H1 (cell line): ENCODE measurements around the gene DPF3. TPM values are rescaled to one million over a fixed set of nuclear protein-coding genes. Genes with fewer than 3 reads are reported as not detected.

ENCODE experiments used
- CTCF ChIA-PET: fragments of 300-600 bp; sonication (Branson Sonifier 250); formaldehyde crosslinking; loops from one replicate; lab custom pipeline; 2021; ENCODE audit not compliant: partially characterized antibody; lab: Charles Lee
- POLR2A ChIA-PET: fragments of 300-600 bp; sonication (Branson Sonifier 250); formaldehyde crosslinking; loops from one replicate; lab custom pipeline; 2021; ENCODE audit warnings: inconsistent platforms; ENCODE audit not compliant: partially characterized antibody; lab: Charles Lee
- DNase-seq, 2 experiments: peaks; one replicate each; pipeline versions ENCODE4 v3.0.0 to v3.0.0-alpha.2; 2010 to 2022; ENCODE audit warnings: low spot score in 2 of 2, low read depth in 1 of 2, mixed read lengths in 1 of 2
- FAIRE-seq: peaks from 2 replicates; lab custom pipeline; 2011; peaks lifted over from hg19 to GRCh38; lab: Jason Lieb, UNC
- H2AFZ ChIP-seq: 2 replicates; pipeline ENCODE4 v1.8.1; 2012; ENCODE audit warnings: low read length, inconsistent platforms
- H2AK5ac ChIP-seq: 2 replicates; pipeline ENCODE4 v1.6.1; 2013; ENCODE audit warnings: low read depth, low read length
- H2BK120ac ChIP-seq: replicated peaks from 2 replicates; pipeline ENCODE3; 2013; ENCODE audit warnings: low read depth, low read length, inconsistent platforms
- H2BK12ac ChIP-seq: 2 replicates; pipeline ENCODE4 v1.6.1; 2013; ENCODE audit warnings: low read depth, low read length
- H2BK15ac ChIP-seq: 2 replicates; pipeline ENCODE4 v1.6.1; 2013; ENCODE audit warnings: low read length
- H2BK20ac ChIP-seq: 2 replicates; pipeline ENCODE4 v1.6.1; 2013; ENCODE audit warnings: low read length
- H2BK5ac ChIP-seq: 2 replicates; pipeline ENCODE4 v1.6.1; 2013; ENCODE audit warnings: low read depth, low read length
- H3K14ac ChIP-seq: 2 replicates; pipeline ENCODE4 v1.6.1; 2013; ENCODE audit warnings: inconsistent platforms; ENCODE audit not compliant: insufficient read length
- H3K18ac ChIP-seq: 2 replicates; pipeline ENCODE4 v1.6.1; 2013; ENCODE audit warnings: low read length; ENCODE audit errors: extremely low read depth
- H3K23ac ChIP-seq: 2 replicates; pipeline ENCODE4 v1.6.1; 2013; ENCODE audit warnings: inconsistent platforms; ENCODE audit not compliant: insufficient read length
- H3K23me2 ChIP-seq: 2 replicates; pipeline ENCODE4 v1.6.1; 2013; ENCODE audit warnings: low read depth, low read length
- H3K27ac ChIP-seq: 2 replicates; pipeline ENCODE4 v1.6.1; 2011; ENCODE audit warnings: low read depth, low read length, inconsistent platforms
- H3K27me3 ChIP-seq, 4 experiments: replicated peaks in 1 of 4; 1 replicate in 1 of 4; 2 replicates in 3 of 4; pipeline versions ENCODE4 v1.6.1 to v1.8.1; 2011 to 2013; ENCODE audit warnings: low read length in 3 of 4, mild to moderate bottlenecking in 3 of 4, inconsistent platforms in 2 of 4, mixed read lengths in 2 of 4, moderate library complexity in 1 of 4; ENCODE audit not compliant: control insufficient read depth in 3 of 4, insufficient read depth in 3 of 4; ENCODE audit errors: extremely low read depth in 1 of 4
- H3K36me3 ChIP-seq, 4 experiments: 2 replicates each; pipeline versions ENCODE4 v1.6.1 to v1.8.1; 2011 to 2013; ENCODE audit warnings: mild to moderate bottlenecking in 4 of 4, low read length in 3 of 4, moderate library complexity in 2 of 4, control low read depth in 1 of 4, inconsistent platforms in 1 of 4; ENCODE audit not compliant: insufficient read depth in 4 of 4, control insufficient read depth in 2 of 4
- H3K4ac ChIP-seq: replicated peaks from 2 replicates; pipeline ENCODE3; 2013; ENCODE audit warnings: low read length, low read depth, mixed read lengths, inconsistent platforms; ENCODE audit not compliant: insufficient read length
- H3K4me1 ChIP-seq, 4 experiments: replicated peaks in 1 of 4; 1 replicate in 1 of 4; 2 replicates in 3 of 4; pipeline versions ENCODE4 v1.6.1 to v1.8.1; 2011 to 2013; ENCODE audit warnings: low read length in 3 of 4, inconsistent platforms in 2 of 4, mixed read lengths in 1 of 4; ENCODE audit not compliant: insufficient read depth in 4 of 4, control insufficient read depth in 3 of 4
- H3K4me2 ChIP-seq, 2 experiments: 2 replicates each; pipeline versions ENCODE4 v1.6.1 to v1.8.1; 2011 to 2013; ENCODE audit warnings: low read depth in 2 of 2, low read length in 2 of 2, control low read depth in 1 of 2, inconsistent platforms in 1 of 2, mild to moderate bottlenecking in 1 of 2; ENCODE audit not compliant: insufficient read depth in 1 of 2
- H3K4me3 ChIP-seq, 4 experiments: fragments of 200-600, 300-600 bp in 1 of 4; sonication (generic), shearing (Covaris generic), sonication (Bioruptor Twin) in 1 of 4; 2 replicates each; pipeline versions ENCODE4 v1.5.1 to v1.8.1; 2011 to 2016; ENCODE audit warnings: low read length in 4 of 4, low read depth in 3 of 4, control low read depth in 2 of 4, inconsistent platforms in 2 of 4, mild to moderate bottlenecking in 2 of 4, mixed read lengths in 1 of 4, moderate library complexity in 1 of 4; ENCODE audit not compliant: insufficient read depth in 2 of 4; ENCODE audit errors: extremely low read depth in 1 of 4
- H3K56ac ChIP-seq: replicated peaks from 2 replicates; pipeline ENCODE3; 2013; ENCODE audit warnings: low read depth, mild to moderate bottlenecking, mixed read lengths, low read length, inconsistent platforms; ENCODE audit not compliant: insufficient read length
- H3K79me1 ChIP-seq: 2 replicates; pipeline ENCODE4 v1.6.1; 2013; ENCODE audit warnings: low read depth, low read length, control low read depth
- H3K79me2 ChIP-seq, 2 experiments: 2 replicates each; pipeline versions ENCODE4 v1.6.1 to v1.8.1; 2012 to 2013; ENCODE audit warnings: low read length in 2 of 2, mild to moderate bottlenecking in 2 of 2, inconsistent platforms in 1 of 2; ENCODE audit not compliant: insufficient read depth in 2 of 2, control insufficient read depth in 1 of 2
- H3K9ac ChIP-seq, 4 experiments: replicated peaks in 1 of 4; 1 replicate in 1 of 4; 2 replicates in 3 of 4; pipeline versions ENCODE4 v1.6.1 to v1.8.1; 2011 to 2013; ENCODE audit warnings: low read depth in 3 of 4, low read length in 3 of 4, control low read depth in 2 of 4, mild to moderate bottlenecking in 2 of 4, moderate library complexity in 2 of 4, inconsistent platforms in 1 of 4; ENCODE audit errors: extremely low read depth in 1 of 4
- H3K9me3 ChIP-seq, 2 experiments: 2 replicates each; pipeline versions ENCODE4 v1.6.1 to v1.8.1; 2012 to 2013; ENCODE audit warnings: mild to moderate bottlenecking in 2 of 2, moderate library complexity in 2 of 2, control low read depth in 1 of 2, inconsistent platforms in 1 of 2, low read depth in 1 of 2, low read length in 1 of 2, mixed read lengths in 1 of 2; ENCODE audit not compliant: insufficient read depth in 2 of 2
- H4K20me1 ChIP-seq, 2 experiments: replicated peaks in 1 of 2; 2 replicates each; pipeline versions ENCODE3 to v1.8.1; 2011 to 2013; ENCODE audit warnings: inconsistent platforms in 2 of 2, low read length in 2 of 2, mild to moderate bottlenecking in 1 of 2; ENCODE audit not compliant: insufficient read depth in 2 of 2, control insufficient read depth in 1 of 2
- H4K5ac ChIP-seq: 2 replicates; pipeline ENCODE4 v1.6.1; 2013; ENCODE audit warnings: low read length, low read depth, mixed read lengths, inconsistent platforms; ENCODE audit not compliant: insufficient read length
- H4K8ac ChIP-seq: 2 replicates; pipeline ENCODE4 v1.8.0; 2013; ENCODE audit warnings: mild to moderate bottlenecking, moderate library complexity, low read length, inconsistent platforms; ENCODE audit not compliant: insufficient read depth; ENCODE audit errors: extremely low read depth
- H4K91ac ChIP-seq: replicated peaks from 2 replicates; pipeline ENCODE3; 2013; ENCODE audit warnings: low read length, mixed read lengths, inconsistent platforms; ENCODE audit not compliant: insufficient read length
- EZH2 ChIP-seq: fragments of 200-600 bp; sonication (generic); IDR thresholded peaks from 2 replicates; pipeline ENCODE4 v1.7.1; 2012; ENCODE audit warnings: low read depth, mild to moderate bottlenecking, moderate library complexity, low read length, inconsistent platforms; ENCODE audit not compliant: severe bottlenecking
- RNF2 ChIP-seq: fragments of 200-900, 300-1000 bp; sonication (generic); IDR thresholded peaks from 2 replicates; pipeline ENCODE4 v1.7.1; 2016; ENCODE audit warnings: borderline replicate concordance, low read depth, mild to moderate bottlenecking, antibody characterized with exemption, low read length; ENCODE audit not compliant: poor library complexity, severe bottlenecking; ENCODE audit errors: missing control alignments
- TAF7 ChIP-seq: optimal IDR thresholded peaks from 2 replicates; pipeline ENCODE3; 2011; ENCODE audit warnings: low read depth, mild to moderate bottlenecking, inconsistent platforms, low read length, moderate library complexity, borderline replicate concordance
- WGBS, 2 experiments: shearing (Covaris generic) in 1 of 2; methylation state at CpG; one replicate each; pipeline versions ENCODE4 v1.1.6 to v1.1.7; 2013 to 2015; ENCODE audit warnings: low lambda C conversion rate in 2 of 2, mixed read lengths in 2 of 2, inconsistent platforms in 1 of 2, low coverage in 1 of 2, missing lambda C conversion rate in 1 of 2; ENCODE audit not compliant: insufficient replicate concordance in 2 of 2, insufficient coverage in 1 of 2, insufficient read length in 1 of 2; ENCODE audit errors: extremely low coverage in 1 of 2, missing lambda C conversion rate in 1 of 2; 5-methylcytosine and 5-hydroxymethylcytosine counted together
- polyA plus RNA-seq, 7 experiments: library from polyadenylated mRNA; depleted of rRNA in 3 of 7; stranded (reverse) in 5 of 7; unstranded in 2 of 7; fragments of >200 nt in 5 of 7; fragments of 200-250 nt in 2 of 7; gene quantifications; 1 replicate in 5 of 7; 2 replicates in 1 of 7; 4 replicates in 1 of 7; pipeline versions ENCODE4 v1.2.1 to v1.2.3, GENCODE V29; 2011 to 2013; ENCODE audit warnings: missing spikeins in 2 of 7, mixed read lengths in 2 of 7
- total RNA-seq: library from RNA; stranded (reverse); fragmentation: NEBNext Ultra II Directional; extraction: Animal tissue kit (Norgen Biotek cat#: 25700); gene quantifications from 2 replicates; pipeline ENCODE4 v1.2.1, GENCODE V29; 2021

The DPF3 gene
- total and polyA plus RNA-seq, 2 of the 8 experiments (the other 6 are each of a cell fraction or from before 2014, with no cell fraction given) = 0.19 TPM; not detected in 1

DNA sequence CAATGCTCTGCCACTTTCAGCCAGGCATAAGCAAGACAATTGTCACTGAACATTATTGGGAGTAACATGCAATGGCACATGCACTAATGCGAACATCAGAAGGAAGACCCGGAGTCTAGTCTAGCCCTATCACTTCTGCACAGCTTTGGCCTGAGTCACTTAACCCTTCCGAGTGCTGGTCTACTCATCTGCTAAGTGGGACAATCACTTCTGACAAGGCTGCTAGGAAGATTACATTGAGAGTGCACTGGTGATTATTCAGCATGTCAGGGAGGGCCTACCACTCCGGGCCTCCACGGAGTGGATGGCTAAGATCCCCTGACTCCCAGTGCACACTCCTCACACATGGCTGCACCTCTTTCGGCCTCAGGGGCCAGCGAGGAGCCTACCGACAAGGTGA is 240.9 kb downstream of the DPF3 start:
- Histone ChIP-seq H3K56ac (no peak overlapping the region), H3K4me1 (no peaks in the 10 kb centered on the region), H3K79me1 (no peaks in the 10 kb centered on the region), H3K4me3 (no peak overlapping the region), H2BK12ac (no peak overlapping the region), H2AFZ (no peak overlapping the region), H3K18ac (no peak overlapping the region), H3K27me3 (no peaks in the 10 kb centered on the region; a peak in 1 of 7 replicates), H3K23ac (no peak overlapping the region), H2BK120ac (no peak overlapping the region), H3K23me2 (no peaks in the 10 kb centered on the region), H2AK5ac (no peak overlapping the region), H3K9me3 (no peaks in the 10 kb centered on the region), H3K4me2 (no peak overlapping the region), H3K36me3 (no peaks in the 10 kb centered on the region), H3K9ac (no peak overlapping the region), H3K27ac (no peak overlapping the region), H3K14ac (no peak overlapping the region), H4K8ac (no peak overlapping the region), H4K91ac (no peak overlapping the region), H4K5ac (no peak overlapping the region), H2BK15ac (no peak overlapping the region), H2BK5ac (no peak overlapping the region), H3K4ac (no peak overlapping the region), H2BK20ac (no peak overlapping the region), H3K79me2 (no peaks in the 10 kb centered on the region), H4K20me1 (no peaks in the 10 kb centered on the region)
- WGBS, 2 experiments = 89% methylated on average over 8 of the region's 8 CpGs; no CpG with 5 or more reads in 1 of the 2 experiments
- POLR2A ChIA-PET = no interaction called here
- CTCF ChIA-PET = no interaction called here
- FAIRE-seq (no peak), DNase-seq (no peak)
- no peak for TF ChIP-seq EZH2
- TF ChIP-seq RNF2 = no peak
- no peak for TF ChIP-seq TAF7
